IPS-18c (cell line): ENCODE measurements around the gene RYR3.

ENCODE experiments used
- H3K4me3 ChIP-seq: 2 replicates; pipeline ENCODE4 v1.7.0; 2013; ENCODE audit warnings: low read depth, mild to moderate bottlenecking, low read length, moderate library complexity; ENCODE audit not compliant: insufficient read depth
- H3K9me3 ChIP-seq: one replicate; pipeline ENCODE4 v1.6.1; 2013; ENCODE audit warnings: mild to moderate bottlenecking, low read length, moderate library complexity; ENCODE audit not compliant: control insufficient read depth, insufficient read depth

The RYR3 gene

DNA sequence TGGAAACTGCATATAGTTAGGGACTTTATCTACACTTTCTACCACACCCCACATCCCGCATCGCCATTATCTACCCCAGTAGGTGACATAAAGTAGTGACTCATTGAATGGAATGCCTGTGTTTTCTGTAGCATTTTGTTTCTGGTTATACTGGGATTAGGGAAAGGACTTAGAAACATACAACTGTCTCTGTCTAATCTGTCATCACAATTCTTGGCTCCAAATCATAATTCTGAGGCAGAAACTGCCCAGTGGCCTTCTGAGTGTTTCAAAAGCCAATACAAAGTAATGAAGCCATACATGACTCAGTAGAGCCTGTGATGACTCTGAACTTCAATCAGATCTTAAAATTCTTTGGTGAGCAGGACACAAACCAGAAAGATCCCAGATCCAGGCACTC is 541.8 kb downstream of the RYR3 start:
- Histone ChIP-seq H3K4me3 (no peak overlapping the region), H3K9me3 (no peaks in the 10 kb centered on the region)

DNA sequence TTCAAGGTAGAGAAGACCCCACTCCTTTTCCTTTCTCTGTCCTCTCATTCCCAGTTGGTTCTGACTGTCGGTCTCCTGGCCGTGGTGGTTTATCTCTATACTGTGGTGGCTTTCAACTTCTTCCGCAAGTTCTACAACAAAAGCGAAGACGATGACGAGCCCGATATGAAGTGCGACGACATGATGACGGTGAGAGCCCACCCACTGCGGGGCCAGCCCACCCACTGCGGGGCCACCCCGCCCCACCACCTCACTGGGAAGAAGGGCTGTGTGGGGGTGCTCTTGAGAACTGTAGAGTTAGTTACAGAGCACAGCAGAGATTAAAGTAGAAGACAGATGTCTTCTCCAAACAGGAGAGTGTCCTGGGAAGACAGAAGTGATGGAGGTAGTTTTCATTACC is 547.0 kb downstream of the RYR3 start:
- Histone ChIP-seq H3K4me3 (no peak overlapping the region), H3K9me3 (no peaks in the 10 kb centered on the region)

DNA sequence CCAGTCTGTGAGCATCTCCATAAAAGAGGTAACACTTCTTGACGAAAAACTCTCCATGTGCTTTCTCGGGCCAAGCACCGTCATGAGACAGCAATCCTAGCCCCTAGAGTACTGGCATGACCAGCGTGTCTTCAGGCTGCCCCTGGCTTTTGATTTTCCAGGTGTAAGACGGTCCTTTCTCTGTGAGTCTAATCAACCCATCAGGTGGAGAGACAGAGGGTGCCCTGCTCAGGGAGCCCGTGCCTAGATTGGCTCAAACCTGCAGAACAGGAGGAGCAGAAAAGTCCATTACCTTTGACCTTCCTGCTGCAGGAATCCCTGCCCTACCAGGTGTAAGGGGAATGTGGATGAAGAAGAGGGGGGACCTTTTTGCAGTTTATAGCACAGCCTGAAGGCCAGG is 548.1 kb downstream of the RYR3 start:
- H3K9me3 ChIP-seq, result no peaks in the 10 kb centered on the region
- H3K4me3 ChIP-seq, result no peak overlapping the region

DNA sequence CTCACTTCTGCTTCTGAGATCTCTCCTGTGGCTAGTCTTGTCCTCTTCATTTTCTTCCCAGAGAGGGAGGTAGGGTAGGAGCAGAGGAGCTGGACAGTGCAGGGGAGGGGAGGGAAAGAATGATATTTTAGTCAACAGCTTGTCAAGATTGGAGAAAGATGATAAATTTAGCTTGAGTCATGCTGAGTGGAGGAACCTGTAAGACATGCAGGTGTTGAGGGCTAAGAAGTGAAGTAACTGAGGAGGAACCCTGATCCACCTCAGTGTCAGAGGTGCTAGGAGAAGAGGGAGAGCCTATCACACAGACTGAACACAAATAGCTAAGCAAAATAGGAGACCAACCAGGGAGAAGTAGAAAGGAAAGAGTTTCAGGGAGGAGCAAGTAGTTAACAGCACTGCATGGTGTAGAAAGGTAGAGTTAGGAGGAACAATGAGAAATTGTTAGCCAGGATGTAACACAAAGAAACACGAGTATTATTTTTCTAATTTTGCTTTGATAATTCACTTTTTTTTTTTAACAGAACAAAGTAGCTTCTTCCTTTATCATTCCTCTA is 549.3 kb downstream of the RYR3 start:
- Histone ChIP-seq H3K9me3 (no peaks in the 10 kb centered on the region), H3K4me3 (no peak overlapping the region)

DNA sequence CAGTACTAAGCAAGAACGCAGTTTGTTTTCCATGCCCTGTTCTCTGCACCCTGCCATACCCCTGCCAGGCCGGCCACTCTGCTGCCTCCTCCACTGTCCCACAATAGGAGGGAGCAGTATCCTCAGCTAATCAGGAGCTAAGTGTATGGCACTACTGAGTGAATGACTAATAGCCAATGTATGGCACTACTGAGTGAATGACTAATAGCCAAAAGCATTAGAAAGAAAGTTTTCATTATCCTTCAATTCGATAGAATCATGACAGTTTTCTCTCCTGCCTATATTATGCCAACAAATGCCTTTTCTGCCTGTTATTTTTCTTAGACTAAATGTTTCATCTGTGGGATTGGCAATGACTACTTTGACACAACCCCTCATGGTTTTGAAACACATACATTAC is 550.0 kb downstream of the RYR3 start:
- H3K9me3 ChIP-seq, result no peaks in the 10 kb centered on the region
- H3K4me3 ChIP-seq, result no peak overlapping the region

DNA sequence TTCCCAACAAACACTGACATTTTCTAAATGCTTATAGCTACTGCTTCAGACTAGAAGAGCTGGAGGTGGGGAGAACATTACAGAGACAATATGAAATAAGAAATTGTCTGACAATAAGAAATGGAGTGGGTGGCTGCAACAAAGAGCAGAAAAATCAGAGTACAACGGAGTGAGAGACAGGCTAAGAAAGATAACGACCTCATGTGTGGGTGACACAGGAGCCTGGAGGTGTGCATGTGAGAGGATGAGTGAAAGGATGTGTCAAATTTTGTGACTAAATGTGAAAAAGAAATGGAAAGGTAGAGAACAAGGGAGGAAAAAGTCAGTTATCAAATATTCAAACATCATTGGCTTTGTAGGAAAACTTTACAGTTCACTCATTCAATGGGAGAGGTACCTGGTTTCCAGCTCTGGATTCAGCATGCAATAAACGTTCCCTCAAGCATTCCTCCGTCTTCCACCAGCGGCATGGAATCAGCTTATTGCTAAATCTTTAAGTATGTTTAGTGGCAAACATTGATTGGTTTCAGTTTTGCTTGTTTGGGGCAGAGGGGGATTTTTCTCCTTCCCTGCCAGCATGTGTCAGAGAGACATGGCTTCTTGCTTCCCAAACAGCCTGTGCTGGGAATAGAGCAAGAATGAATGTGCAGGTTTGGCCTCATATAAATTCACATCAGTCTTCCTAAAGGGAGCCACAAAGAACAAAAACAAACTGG is 553.8 kb downstream of the RYR3 start:
- Histone ChIP-seq H3K4me3 (no peak overlapping the region), H3K9me3 (no peaks in the 10 kb centered on the region)

DNA sequence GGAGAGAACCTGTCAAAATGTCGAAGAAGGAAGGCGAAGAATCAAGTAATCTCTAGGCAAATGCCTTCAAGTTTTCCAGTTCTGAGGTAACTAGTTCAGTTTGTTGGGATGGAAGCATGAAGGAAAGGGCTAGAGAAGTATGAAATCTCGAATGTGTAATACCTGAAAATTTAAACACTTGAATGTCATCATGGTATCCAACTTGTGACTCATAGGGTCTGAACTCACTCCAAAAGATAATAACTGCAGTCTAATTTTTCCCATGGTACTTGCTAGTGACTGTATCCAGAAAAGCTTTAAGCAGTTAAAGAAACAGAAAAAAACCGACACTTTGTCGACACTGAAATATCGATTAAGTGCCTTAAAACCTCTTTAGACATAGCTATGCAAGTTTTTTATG is 554.6 kb downstream of the RYR3 start:
- no peak overlapping the region for H3K4me3 ChIP-seq
- H3K9me3 ChIP-seq, result no peaks in the 10 kb centered on the region

DNA sequence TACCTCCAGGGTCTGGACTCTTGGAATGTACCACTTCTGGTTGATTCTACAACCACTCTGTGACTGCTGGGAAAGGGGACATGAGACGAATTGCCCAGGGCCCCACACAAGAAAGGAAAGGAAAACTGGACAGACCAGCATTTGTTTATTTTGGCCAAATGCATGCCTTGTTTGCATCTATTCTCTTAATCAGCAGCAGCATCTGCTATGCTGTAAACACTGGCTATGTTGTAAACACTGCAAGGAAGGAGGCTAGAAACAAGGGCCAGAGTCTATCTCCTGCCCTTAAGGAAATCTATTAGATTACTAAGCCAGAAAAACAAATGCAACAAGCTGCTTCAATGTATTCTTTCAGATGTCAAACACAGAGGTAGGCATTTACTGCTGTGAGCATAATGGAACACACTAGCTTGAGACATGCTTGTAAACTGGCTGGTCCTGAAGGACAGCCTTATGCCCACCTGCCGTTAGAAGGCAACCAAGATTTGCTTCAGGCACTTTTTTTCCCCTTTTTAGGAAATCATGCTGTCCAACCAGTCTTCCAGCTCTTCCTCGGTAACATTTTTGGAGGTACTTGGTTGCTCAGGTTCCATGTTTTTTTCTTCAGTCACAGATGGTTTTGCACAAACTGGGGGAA is 555.5 kb downstream of the RYR3 start:
- H3K9me3 ChIP-seq, result no peaks in the 10 kb centered on the region
- no peak overlapping the region for H3K4me3 ChIP-seq

DNA sequence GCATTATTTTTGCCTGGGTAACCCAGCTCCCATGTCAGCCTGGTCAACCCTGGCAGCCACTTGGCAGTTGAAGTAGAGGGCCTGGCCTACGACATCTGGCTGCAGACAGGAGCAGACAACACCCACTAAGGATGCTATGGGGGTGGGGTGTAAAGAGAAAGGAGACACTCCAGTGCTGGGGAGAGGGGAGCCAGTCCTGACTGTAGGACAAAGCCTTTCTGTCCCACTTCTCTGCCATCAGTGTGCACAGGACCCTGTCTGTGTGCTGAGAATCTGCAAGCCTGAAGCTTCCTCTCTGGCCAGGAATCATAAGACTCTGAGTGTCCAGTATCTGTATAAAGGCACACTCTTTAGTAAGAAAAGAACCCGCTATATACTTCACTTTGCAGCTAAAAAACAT is 561.2 kb downstream of the RYR3 start:
- H3K9me3 ChIP-seq, result no peaks in the 10 kb centered on the region

DNA sequence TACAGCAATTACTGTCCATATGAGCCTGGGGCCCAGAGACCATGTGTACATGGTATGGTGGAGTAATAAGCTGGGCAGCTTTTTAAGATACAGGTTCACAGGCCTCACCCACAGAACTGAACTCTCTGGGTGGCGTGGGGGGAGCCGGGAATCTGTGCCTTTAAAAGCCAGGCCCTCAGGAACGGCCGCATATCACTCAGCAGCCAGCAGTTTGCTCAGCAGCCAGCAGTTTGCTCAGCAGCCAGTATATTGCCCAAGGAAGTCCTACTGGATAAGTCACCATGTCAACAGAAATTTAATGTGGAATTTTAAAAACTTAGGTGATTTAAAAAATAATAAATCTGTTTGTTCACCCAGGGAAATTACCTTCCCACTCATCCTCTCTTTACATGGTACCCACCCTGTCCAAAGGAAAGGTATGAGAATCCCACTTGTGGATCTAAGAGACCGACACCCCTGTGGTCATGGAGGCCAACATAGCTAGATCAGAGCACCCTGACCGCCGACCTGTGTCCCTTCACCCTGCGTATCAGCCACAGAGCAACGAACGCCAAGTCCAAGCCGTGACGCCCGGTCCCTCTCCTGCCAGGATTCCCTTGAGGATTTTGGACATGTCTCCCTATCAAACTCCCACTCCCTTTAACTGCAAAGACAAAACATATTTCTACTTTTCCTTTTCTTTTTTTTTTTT is 561.8 kb downstream of the RYR3 start:
- no peaks in the 10 kb centered on the region for H3K9me3 ChIP-seq
- no peak overlapping the region for H3K4me3 ChIP-seq

More for the DNA sequence above, 561.2 kb downstream of the RYR3 start:
- H3K4me3 ChIP-seq, result no peak overlapping the region

DNA sequence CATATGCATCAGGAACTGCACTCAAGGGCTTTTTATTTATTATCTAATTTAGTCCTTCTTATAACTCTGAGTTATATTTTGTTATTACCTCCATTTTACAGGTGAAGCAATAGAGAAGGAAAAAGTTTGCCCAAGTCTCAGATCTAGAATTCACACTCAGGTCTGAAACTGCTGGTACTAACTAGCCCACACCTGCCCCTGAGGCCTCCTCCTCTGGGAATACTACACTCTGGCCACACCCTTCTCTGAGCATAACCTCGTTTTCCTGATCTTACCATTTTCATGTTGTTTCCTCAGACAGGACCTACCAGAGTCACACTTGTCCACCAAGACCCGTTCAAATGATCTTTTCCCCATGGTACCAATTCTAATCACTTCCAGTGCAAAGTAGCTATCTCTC is 563.4 kb downstream of the RYR3 start:
- no peak overlapping the region for H3K4me3 ChIP-seq
- no peaks in the 10 kb centered on the region for H3K9me3 ChIP-seq

DNA sequence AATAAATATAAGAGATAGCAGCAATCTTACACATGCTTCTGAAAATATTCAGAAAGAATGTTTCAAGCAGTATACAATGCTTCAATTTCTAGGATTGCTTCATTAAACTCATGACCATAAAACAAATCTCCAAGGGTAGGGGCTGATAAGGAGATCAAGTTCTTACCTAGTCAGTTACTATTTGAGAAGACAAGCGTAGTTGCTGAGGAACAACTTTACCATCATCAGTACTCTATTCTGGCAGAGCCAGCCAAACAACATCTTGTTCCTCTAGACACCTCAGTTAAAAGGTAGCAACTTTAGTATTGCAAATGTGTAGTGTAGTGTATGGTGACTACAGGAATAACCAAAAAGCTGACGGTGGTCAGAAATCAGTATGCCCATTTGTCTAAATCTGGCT is 572.2 kb downstream of the RYR3 start:
- Histone ChIP-seq H3K9me3 (no peaks in the 10 kb centered on the region), H3K4me3 (no peak overlapping the region)

DNA sequence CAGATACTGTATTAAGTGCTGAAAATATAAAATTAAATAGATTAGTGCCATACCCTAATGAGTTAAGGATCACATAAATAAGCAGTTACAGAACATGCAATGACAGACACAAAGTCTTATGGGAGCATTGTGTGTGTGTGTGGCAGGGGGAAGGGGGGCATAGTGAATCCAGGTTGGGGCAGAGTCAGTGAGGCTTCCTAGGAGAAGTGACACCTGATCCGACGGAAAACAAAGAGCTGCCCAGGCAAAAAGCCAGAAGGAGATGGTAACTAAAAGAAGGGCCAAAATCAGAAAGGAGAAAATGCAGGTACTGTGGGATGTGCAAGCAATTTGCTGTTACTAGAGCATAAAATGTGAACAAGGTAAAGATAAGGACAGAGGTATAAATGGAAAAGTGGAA is 577.4 kb downstream of the RYR3 start:
- Histone ChIP-seq H3K4me3 (no peak overlapping the region), H3K9me3 (no peaks in the 10 kb centered on the region)

DNA sequence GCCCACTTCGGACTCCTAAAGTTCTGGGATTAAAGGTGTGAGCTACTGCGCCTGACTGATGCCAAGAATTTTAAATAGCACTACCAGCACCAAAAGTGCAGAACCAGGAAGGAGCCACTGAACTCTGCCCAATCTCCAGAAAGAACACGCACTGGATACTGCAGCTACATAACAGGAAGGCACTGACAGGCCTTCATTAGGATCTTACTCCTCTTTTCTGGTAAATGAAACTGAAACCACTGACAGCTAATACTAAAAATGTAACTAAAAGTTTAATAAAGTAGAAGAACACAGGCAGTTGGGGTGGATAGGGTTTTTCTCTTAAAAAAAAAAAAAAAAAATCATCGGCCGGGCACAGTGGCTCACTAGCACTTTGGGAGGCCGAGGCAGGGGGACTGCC is 583.4 kb downstream of the RYR3 start:
- Histone ChIP-seq H3K9me3 (no peaks in the 10 kb centered on the region), H3K4me3 (no peak overlapping the region)

DNA sequence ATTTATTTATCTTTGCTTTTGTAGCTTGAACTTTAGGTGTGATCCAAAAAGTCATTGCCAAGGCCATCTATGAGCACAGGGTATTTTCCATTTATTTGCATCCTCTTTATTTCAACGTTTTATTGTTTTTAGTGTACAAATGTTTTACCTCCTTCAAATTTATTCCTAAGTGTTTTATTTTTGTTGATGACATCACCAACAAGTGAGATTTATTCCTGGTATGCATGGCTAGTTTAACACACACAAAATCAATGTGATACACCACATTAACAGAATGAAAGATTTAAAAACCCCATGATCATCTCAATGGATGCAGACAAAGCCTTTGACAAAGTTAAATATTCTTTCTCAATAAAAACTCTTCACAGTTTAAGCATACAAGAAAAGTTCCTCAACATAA is 591.3 kb downstream of the RYR3 start:
- no peak overlapping the region for H3K4me3 ChIP-seq
- H3K9me3 ChIP-seq, result no peaks in the 10 kb centered on the region

DNA sequence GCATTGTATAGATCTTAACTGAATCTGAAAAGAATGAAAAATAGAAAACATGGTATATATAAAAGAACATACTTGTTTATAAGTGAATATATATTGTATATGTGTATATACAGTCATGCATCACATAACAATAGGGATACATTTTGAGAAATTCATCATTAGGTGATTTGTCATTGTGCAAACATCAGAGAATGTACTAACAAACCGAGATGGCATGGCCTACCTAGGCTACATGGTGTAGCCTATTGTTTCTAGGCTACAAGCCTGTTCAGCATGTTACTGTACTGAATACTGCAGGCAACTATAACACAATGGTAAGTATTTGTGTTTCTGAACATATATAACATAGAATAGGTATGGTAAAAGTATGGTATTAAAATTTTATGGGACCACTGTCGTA is 592.9 kb downstream of the RYR3 start:
- H3K4me3 ChIP-seq, result no peak overlapping the region
- no peaks in the 10 kb centered on the region for H3K9me3 ChIP-seq

DNA sequence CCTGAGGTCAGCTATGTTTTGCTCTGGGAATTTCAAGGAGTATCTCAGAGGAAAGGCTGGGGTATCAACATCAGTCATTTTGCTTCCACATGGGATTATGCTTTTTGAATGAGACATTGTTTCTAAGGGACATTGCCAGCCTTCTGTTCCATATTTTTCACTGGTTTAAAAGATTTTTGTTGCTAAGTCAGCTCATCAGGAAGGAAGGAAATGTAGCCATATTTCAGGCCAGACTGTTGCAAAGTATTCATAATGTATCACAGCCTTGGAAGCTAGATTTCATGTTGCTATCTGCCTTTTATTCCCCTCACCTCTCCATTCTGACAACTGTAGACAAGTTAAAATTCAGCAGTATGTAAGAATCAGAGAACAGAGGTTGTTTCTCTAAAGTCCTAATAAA is 596.6 kb downstream of the RYR3 start:
- Histone ChIP-seq H3K9me3 (no peaks in the 10 kb centered on the region), H3K4me3 (no peak overlapping the region)

DNA sequence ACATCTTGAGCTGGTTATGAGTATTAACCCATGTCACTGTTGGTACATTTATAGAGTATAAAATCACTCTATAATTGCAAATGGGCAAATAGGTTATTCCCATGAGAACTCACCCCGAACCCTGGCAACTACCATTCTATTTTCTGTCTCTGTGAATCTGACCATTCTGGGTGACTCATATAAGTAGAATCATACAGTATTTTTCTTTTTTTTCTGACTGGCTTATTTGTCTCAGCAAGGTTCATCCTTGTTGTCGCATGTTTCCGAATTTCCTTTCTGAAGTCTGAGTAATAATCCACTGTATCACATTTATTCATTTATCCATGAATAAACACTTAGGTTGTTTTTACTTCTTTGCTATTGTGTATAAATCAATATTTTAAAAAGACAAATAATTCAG is 597.6 kb downstream of the RYR3 start:
- Histone ChIP-seq H3K9me3 (no peaks in the 10 kb centered on the region), H3K4me3 (no peak overlapping the region)
